C1 segment of cervical spinal cord (tissue), 14 donors: ENCODE results near the gene SMO.
"Not testable (repeated sequence)": the region's sequence is repeated elsewhere in the genome, so short reads cannot be mapped to it uniquely, and the experiment has no call there.

Experiments
- DNase-seq, 14 donors: peaks; one replicate each; lab custom pipeline; 2025; lab: John Stamatoyannopoulos, UW

Gene SMO

DNA sequence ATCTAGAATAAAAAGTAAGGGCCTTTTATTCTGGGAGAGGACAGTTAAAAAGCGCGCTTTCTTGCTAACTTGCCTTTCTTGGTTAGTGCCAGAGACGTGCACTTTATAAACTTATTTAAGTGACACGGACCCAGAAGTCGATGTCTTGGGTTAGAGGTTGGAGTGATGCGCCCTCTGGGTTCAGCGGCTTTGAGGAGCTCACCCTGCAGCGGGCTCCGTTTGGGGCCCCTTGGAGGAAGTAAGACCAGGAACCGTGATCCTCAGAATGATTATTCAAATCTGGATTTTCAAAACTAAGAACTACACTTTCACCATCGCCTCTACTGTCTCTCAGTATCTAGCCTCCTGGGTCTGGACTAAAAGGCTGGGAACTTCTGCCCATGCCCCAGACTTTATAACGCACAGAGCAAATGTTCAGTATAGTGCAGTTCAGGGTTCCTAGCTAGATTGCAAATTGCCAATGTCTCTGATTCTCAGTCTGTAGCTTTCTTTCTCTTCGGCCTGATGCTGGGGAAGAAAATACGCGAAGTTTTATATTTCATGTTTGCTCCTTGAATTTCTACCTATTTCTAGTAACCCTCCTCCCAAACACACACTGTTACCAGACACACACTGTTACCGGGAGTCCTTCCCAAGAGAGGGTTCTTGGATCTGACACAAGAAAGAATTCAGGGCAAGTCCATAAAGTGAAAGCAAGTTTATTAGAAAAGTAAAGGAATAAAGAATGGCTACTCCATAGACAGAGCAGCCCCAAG lies 18.6 kb upstream of the SMO start:
- no peak for DNase-seq

DNA sequence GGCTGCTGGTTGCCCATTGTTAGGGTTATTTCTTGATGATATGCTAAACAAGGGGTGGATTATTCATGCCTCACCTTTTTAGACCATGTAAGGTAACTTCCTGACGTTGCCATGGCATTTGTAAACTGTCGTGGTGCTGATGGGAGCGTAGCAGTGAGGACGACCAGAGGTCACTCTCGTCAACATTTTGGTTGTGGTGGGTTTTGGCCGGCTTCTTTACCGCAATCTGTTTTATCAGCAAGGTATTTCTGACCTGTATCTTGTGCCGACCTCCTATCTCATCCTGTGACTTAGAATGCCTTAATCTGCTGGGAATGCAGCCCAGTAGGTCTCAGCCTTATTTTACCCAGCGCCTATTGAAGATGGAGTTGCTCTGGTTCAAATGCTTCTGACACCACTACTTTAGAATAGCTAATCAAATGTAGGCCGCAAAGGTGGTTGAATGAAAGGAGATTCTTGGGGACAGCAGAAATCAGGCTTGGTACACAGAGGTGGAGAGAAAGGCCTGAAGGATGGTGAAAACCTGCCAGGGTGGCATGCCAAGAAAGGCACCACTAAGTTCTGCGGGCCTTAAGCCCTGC lies 17.9 kb upstream of the SMO start:
- no peak for DNase-seq

DNA sequence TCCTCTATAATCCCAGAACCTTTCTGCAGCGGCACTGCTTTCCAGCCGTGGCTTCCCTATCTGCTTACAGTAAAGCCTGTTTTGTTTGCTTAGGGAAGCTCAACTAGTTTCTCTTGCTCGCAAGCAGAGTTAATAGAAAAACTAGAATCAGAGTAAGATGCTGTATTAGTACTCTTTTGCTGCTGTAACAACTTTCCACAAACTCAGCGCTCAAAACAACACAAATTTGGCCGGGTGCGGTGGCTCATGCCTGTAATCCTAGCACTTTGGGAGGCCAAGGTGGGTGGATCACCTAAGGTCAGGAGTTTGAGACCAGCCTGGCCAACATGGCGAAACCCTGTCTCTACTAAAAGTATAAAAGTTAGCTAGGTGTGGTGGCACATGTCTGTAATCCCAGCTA lies 14.6 kb upstream of the SMO start:
- DNase-seq, result not testable (repeated sequence)

DNA sequence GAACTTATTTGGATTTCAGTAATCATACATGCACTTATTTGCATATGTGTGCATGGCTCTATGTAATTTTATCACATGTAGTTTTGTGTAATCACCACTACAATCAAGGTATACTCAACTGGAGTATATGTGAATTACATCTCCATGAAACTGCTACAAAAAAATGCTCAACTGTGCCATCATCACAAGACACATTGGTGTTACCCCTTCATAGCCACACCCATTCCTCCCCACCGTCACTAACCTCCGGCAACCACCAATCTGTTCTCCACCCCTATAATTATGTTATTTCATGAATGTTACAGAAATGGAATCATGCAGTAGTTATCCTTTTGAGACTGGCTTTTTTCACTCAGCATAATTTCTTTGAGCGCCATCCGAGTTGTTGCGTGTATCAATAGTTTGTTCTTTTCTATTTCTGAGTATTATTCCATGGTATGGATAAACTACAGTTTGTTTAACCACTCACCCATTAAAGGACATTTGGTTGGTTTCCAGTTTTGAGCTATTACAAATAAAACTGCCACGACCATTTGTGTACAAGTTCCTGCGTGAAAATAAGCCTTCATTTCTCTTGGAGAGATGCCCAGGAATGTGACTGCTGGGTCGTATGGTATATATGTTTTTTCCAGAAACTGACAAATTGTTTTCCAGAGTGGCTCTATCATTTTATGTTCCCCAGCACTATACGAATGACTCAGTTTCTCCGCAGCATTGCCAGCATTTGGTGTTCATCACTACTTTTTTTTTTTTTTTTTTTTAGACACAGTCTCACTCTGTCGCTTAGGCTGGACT lies 11.3 kb upstream of the SMO start:
- DNase-seq, result no peak

DNA sequence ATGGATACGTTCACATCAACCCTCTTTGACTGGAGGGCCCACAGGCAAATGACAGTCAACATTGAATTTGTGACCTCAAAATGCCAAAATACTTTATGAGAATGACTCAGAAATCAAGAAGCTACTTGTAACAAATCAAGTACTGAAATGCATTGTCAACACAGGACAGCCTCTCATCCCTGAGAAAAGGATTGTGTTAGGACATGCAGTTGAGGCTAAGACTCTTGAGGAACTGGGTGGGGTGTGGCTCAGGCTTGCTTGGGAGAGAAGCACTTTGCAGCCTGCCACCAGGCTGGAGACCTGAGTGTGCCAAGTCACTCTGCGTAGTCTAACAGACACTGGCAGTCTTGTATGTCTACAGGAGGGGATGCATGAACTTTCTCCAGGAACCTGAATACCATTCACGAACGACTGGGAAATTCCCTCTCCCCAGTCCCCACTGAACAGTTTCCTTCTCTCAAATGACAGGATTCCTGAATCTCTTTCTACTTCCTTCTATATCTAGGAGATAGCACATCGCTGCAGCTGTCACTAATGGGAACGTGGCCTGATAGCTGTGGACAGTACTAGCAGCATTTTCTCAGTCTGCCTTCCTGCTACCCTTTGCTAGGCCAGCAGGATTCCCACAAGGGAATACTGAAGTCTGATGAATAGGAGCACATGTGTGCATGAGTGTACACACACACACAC lies 3.3 kb upstream of the SMO start:
- no peak for DNase-seq

DNA sequence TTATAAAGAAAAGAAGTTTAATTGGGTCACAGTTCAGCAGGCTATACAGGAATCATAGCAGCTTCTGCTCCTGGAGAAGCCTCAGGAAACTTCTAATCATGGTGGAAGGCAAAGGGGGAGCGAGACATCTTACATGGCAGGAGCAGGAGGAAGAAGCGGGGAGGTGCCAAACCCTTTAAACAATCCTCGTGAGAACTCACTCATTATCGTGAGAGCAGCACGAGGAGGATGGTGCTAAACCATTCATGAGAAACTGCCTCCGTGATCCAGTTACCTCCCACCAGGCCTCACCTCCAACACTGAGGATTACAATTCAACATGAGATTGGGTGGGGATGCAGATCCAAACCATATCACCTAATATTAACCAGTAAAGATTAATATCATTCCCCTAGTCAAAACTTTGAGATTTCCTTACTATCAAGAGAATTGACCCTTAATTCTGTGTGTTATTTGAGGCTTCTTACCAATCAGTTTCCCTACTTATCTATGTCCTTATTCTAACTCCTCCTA lies 1.6 kb upstream of the SMO start:
- no peak for DNase-seq

DNA sequence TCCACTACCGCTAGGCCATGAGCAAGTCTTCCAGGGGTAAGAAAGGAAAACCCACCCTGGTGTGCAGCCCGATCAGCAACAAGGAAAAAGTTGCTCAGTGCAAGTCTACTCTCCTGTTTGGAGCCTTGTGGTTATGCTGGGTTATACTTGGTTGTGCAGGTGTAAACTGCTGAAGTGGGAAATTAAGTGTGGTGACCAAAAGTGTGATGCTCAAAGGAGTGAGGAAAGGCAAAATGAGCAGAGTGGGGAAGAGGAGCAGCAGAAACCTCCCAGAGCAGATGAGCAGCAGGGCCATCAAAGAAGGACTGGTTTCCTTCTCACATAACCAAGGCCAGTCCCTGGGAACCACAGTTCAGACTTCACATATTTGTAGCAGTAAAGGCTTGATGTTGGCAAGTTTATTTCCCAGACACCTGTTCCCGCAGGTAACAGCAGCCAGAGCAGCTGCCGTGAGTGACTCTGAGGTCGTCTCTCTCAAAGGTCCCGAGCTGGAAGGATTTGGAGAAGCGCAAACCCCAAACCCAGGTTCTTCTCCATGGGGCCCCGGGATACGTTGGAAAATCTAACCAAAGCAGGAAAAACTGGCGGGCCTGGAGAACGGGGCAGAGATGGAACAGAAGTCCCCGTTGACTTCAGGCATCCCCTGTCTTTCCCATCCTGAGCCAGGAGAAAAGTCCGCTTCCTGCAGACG lies 607 bp upstream of the SMO start:
- DNase-seq, result no peak

DNA sequence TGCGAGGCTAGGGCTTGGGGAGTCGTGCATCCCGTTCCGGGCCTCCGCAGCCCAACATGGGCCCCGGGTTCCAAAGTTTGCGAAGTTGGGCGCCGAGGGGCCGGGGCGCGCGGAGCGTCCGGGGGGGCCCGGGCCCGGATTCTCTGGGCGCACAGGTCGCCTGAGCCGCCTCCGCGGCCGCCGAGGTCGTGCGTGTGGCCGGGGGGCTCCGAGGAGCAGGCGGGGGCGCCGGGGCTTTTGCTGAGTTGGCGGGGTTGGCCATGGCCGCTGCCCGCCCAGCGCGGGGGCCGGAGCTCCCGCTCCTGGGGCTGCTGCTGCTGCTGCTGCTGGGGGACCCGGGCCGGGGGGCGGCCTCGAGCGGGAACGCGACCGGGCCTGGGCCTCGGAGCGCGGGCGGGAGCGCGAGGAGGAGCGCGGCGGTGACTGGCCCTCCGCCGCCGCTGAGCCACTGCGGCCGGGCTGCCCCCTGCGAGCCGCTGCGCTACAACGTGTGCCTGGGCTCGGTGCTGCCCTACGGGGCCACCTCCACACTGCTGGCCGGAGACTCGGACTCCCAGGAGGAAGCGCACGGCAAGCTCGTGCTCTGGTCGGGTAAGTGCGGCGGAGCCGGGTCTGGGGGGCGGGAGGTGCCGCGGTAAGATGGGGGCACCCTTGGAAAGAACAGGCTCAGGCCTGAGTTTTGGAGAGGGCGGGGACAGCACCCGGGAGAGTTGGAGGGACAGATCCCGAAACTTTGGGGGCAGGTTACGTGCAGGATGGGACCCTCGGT lies 643 bp downstream of the SMO start:
- peak in 1 of 14 donors; percentile 17 for DNase-seq

DNA sequence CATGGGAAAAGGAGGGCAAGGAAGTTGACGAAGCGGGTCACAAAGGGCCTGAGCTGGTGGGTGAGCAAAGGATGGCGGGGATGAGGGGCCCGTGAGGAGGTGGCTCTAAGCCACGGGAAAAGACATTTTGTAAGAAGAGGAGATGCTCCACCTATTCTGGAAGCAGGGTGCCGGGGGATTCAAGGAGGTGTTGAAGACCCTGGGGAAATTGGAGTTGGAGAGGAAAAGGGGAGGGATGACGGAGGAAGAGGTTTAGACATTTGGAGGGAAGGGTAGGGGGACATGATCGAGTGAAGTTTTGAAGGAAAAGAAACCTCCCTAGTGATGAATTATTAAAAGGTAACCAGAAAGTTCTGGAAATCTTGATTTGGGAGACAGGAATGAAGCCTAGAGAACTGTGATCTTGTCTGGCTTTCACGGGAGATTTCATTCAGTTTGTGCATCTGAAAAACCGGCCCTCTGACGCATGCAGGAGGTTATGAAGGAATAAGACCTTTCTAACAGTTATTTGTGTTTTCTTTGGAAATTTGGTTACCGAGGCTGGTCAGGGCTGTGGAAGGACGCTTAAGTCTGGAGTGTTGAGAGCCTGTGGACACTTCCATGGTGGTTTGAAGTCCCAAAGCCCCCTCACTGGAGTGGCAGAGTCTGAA lies 1.4 kb downstream of the SMO start:
- DNase-seq, result no peak

DNA sequence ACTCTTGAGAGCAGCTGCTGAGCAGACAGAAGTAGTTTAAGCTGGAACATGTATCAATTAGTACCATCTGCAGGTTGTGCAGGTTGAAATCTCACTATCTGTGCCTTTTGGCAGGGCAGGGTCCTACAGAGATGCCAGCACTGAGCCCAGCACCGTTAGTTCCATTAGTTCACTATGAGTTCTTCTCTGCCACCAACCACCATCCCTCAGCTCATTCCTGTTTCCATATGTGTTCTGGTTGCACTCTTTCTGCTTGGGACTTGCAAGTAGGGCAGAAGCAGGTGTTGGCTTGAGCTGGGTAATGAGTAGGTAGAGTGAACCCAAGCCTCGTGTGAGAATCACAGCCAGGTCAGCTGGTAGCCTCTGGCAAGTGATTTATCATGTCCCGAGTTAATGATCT lies 2.8 kb downstream of the SMO start:
- no peak for DNase-seq

DNA sequence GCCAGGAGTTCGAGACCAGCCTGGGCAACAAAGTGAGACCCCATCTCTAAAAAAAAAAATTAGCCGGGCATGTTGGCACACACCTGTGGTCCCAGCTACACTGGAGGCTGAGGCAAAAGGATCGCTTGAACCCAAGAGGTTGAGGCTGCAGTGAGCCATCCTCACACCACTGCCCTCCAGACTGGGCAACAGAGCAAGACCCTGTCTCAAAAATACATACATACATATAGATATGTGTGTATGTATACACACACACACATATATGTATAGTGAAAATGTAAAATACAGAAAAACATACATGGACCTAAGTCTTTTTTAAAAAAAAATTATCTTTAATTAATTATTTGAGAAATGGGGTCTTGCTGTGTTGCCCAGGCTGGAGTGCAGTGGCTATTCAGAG lies 5.5 kb downstream of the SMO start:
- DNase-seq, result no peak

DNA sequence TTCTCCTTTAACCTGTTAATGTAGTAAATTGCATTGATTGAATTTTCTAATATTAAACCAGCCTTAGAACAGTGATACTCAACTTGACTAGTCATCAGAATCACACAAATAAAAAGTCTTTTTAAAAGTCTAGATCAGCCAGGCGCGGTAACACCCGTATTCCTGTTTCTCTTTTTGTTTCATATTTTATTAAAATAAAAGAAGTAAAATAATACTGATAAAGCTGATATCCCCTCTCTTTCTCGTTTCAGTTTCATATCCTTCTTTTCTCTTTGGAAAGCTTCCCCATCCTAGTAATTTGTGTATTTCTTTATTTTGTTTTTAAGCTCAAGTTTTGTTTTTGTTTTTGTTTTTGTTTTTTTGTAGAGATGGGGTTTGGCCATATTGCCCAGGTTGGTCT lies 9.3 kb downstream of the SMO start:
- DNase-seq, result no peak

DNA sequence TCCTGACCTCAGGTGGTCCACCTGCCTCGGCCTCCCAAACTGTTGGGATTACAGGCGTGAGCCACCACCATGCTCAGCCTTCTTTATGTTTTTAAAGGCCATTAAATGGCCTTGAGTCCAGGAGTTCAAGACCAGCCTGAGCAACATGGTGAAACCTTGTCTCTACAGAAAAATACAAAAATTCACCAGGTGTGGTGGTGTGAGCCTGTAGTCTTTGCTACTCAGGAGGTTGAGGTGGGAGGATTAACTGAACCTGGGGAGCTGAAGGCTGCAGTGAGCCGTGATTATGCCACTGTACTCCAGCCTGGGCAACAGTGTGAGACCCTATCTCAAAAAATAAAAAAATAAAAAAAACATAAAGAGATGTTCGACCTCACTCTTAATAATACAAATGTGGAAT lies 11.0 kb downstream of the SMO start:
- DNase-seq, result no peak

DNA sequence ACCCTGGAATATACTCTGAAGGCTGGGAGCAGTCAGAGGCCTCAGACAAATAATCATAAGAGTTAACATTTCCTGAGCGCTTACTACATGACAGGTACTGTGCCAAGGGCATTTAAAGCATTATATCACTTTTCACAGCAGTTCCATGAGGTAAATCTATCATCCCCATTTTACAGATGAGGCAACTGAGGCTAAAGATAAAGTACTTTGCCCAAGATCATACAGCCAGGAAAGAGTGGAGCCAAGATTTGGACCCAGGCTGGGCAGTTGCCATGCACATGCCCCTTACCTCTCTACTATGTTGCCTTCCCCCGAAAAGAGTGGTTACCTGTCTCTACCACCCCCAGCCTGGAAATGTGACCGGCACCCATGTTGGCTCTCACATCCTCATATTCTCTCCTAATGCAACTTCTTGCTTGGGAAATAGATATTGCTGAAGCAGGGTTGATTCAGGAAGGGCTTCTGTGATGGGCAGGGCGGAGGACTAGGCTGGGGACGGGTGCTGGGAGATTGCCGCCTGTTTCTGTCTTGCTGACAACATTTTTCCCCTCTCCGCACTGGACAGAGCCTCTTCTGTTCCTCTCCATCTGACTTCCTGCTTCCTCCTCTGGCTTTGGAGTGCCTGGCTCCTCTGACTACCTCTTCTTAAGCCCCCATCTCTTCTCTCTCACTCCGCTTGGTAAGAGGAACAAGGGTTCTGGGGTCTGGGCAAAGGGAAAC lies 13.8 kb downstream of the SMO start:
- no peak for DNase-seq

DNA sequence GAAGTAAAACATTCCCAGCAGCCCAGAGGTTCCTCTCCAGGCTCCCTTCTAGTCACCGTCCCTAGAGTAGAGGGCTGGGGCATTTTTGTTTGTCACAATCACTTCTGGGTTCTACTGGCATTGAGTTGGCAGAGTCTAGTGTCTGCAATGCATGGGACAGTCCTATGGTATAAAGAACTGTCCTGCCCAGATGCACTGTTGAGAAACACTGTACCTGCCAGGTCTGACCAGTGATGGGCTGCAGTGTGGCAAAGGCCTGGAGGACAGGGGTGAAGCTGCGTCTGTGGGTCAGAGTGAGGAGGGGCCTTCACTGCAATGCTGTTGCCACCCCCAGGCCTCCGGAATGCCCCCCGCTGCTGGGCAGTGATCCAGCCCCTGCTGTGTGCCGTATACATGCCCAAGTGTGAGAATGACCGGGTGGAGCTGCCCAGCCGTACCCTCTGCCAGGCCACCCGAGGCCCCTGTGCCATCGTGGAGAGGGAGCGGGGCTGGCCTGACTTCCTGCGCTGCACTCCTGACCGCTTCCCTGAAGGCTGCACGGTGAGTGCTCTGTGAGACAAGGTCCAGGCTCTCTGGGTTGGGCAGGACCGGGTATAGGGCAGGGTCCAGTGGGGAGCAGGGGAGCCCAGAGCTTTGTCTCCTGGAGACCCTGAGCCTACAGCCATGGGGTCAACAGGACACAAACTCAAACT lies 14.8 kb downstream of the SMO start:
- no peak for DNase-seq

DNA sequence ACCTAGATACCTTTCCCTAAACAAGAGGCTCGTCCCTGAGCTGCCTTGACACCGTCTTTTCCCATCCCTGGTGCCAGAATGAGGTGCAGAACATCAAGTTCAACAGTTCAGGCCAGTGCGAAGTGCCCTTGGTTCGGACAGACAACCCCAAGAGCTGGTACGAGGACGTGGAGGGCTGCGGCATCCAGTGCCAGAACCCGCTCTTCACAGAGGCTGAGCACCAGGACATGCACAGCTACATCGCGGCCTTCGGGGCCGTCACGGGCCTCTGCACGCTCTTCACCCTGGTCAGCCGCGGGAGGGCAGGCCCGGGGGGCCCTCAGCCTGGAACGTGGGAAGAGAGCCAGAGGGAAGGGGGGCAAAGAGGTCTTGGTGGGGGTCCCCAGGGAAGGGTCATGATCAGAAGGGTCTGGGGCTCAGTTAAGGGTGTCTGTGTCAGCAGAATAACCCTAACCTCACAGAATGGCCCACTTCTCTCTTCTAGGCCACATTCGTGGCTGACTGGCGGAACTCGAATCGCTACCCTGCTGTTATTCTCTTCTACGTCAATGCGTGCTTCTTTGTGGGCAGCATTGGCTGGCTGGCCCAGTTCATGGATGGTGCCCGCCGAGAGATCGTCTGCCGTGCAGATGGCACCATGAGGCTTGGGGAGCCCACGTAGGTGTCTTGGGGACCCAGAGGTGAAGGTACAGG lies 16.8 kb downstream of the SMO start:
- DNase-seq, result no peak

DNA sequence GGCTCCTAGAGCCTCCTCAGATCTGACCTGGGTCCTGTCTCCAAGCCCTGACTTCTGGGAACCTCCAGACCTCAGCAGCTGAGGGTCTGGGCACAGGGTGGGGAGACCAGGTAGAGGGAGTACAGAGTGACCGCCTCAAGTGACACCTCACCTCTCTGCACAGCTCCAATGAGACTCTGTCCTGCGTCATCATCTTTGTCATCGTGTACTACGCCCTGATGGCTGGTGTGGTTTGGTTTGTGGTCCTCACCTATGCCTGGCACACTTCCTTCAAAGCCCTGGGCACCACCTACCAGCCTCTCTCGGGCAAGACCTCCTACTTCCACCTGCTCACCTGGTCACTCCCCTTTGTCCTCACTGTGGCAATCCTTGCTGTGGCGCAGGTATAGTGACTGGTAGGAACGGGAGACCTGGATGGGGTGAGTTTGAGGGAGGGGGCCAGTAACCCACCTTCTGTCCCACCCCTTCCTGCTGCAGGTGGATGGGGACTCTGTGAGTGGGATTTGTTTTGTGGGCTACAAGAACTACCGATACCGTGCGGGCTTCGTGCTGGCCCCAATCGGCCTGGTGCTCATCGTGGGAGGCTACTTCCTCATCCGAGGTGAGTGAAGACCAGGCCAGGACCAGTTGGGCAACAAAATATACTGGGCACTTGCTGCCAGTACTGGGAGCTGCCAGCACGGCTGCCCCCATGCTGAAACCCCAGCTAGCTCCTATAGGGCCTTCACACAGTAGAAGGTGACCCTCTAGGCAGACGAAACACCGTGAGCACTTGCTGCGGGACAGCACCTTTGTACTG lies 17.8 kb downstream of the SMO start:
- no peak for DNase-seq
